ENCODE measurements around the gene CLSTN2.

CLSTN2 gene

DNA sequence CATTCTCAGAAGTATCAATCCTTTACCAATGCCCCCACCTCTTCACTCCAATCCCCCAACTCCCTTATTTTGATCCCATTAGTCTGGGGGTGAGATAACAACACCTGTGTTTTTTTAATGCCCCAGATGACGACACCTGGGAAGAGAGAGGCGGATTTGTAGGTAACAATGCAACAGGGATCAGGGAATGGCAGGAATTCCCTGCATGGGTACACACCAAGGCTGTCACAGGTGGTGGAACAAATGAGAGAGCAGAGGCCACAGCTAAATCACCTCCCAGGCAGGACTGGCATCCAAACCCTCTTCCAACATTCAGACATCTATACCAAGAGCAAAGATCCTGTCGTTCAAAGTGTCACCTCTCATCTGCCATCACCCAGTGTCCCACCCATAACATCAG, 423.7 kb downstream of the CLSTN2 start:
- Histone ChIP-seq H3K4me3 (ENCODE audit: low read length) (no peak overlapping the region), H3K9me2 (replicated peaks; ENCODE audit: insufficient read depth, low read length) (no peaks in the 10 kb centered on the region), H3K79me2 (ENCODE audit: low read length) (no peaks in the 10 kb centered on the region), H3K9me3 (replicated peaks; ENCODE audit: insufficient read depth, low read length) (no peaks in the 10 kb centered on the region), H3K27me3 (replicated peaks; ENCODE audit: insufficient read depth, low read length) (no peaks in the 10 kb centered on the region), H3K4me2 (ENCODE audit: low read depth, low read length) (no peak overlapping the region), H3K4me1 (ENCODE audit: low read length) (no peaks in the 10 kb centered on the region), H3F3A (ENCODE audit: insufficient read depth, low read length) (no peaks in the 10 kb centered on the region), H3K9ac (ENCODE audit: low read length) (no peak overlapping the region), H4K20me1 (ENCODE audit: insufficient read depth, low read length) (no peaks in the 10 kb centered on the region), H2AFZ (ENCODE audit: low read length) (no peak overlapping the region), H3K36me3 (replicated peaks; ENCODE audit: insufficient read depth, low read length) (no peaks in the 10 kb centered on the region), H3K27ac (ENCODE audit: low read length) (no peak overlapping the region)
- DNase-seq, result no peak
- TF ChIP-seq EZH2 (optimal IDR thresholded peaks at IDR 0.05; ENCODE audit: low read depth, low read length) (no peak), EZH2phosphoT487 (IDR thresholded peaks at IDR 0.05; ENCODE audit: low read length) (no peak)
- TF ChIP-seq, protein P1, sequence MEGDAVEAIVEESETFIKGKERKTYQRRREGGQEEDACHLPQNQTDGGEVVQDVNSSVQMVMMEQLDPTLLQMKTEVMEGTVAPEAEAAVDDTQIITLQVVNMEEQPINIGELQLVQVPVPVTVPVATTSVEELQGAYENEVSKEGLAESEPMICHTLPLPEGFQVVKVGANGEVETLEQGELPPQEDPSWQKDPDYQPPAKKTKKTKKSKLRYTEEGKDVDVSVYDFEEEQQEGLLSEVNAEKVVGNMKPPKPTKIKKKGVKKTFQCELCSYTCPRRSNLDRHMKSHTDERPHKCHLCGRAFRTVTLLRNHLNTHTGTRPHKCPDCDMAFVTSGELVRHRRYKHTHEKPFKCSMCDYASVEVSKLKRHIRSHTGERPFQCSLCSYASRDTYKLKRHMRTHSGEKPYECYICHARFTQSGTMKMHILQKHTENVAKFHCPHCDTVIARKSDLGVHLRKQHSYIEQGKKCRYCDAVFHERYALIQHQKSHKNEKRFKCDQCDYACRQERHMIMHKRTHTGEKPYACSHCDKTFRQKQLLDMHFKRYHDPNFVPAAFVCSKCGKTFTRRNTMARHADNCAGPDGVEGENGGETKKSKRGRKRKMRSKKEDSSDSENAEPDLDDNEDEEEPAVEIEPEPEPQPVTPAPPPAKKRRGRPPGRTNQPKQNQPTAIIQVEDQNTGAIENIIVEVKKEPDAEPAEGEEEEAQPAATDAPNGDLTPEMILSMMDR (IDR thresholded peaks at IDR 0.05; ENCODE audit: low read length), result no peak

DNA sequence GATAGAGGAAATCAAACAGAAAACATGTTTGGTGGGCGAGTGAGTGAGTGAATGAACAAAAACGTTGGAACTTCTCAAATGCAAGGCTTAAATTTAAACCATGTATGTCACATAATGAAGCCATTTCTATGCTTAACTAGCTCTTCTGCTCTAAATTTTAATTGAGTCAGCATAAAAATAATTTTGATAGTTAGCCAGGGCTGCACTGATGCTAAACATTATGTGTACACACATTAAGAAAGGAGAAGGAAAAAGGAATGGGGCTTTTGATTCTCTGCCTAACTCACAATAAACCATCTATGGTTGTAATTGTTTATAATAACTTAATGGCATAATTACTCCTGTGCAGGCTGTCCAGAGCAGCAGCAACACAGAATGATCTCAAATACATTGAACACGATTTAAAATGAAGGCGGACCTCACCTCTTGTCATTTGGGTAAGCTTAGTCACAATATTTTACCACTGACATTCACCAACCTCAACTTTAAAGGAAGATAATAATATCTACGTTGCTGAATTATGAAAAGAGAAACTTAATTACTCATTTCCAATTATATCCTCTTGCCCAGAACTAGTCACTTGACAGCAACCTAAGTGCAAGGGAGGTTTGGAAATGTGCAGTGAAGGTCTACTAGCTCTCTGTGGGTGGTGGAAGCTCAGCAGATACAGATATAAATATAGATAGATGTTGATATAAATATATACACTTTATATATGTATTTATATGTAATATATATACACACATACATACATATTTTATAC, 424.4 kb downstream of the CLSTN2 start:
- TF ChIP-seq EZH2phosphoT487 (IDR thresholded peaks at IDR 0.05; ENCODE audit: low read length) (no peak), EZH2 (optimal IDR thresholded peaks at IDR 0.05; ENCODE audit: low read depth, low read length) (no peak)
- TF ChIP-seq, protein P1 (IDR thresholded peaks at IDR 0.05; ENCODE audit: low read length), result no peak
- DNase-seq, result no peak

DNA sequence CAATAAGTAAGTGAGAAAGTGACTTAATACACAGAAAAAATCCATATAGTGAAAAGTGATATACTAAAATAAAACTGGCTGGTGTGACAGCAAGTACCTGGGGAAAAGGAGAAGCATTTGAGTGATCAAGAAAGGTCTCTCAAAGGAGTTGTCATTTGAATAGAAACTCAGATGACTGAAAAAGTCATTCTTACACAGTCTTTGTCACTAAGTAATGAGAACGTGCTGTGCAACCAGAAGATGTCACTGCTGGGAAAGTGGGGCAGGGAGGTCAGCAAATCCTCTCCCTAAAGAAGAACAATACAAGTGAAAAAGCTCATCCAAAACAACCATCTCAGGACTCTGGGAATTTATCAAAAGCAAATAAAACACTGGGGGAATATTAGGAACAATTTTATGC, 425.3 kb downstream of the CLSTN2 start:
- Histone ChIP-seq H3K9me2 (replicated peaks; ENCODE audit: insufficient read depth, low read length) (no peaks in the 10 kb centered on the region), H4K20me1 (ENCODE audit: insufficient read depth, low read length) (no peaks in the 10 kb centered on the region), H3K9me3 (replicated peaks; ENCODE audit: insufficient read depth, low read length) (no peaks in the 10 kb centered on the region), H3K4me3 (ENCODE audit: low read length) (no peak overlapping the region), H3K4me1 (ENCODE audit: low read length) (no peaks in the 10 kb centered on the region), H3K9ac (ENCODE audit: low read length) (no peak overlapping the region), H3K36me3 (replicated peaks; ENCODE audit: insufficient read depth, low read length) (no peaks in the 10 kb centered on the region), H3K4me2 (ENCODE audit: low read depth, low read length) (no peak overlapping the region), H3K27ac (ENCODE audit: low read length) (no peak overlapping the region), H2AFZ (ENCODE audit: low read length) (no peak overlapping the region), H3F3A (ENCODE audit: insufficient read depth, low read length) (no peaks in the 10 kb centered on the region), H3K79me2 (ENCODE audit: low read length) (no peaks in the 10 kb centered on the region), H3K27me3 (replicated peaks; ENCODE audit: insufficient read depth, low read length) (no peaks in the 10 kb centered on the region)
- no peak for DNase-seq
- TF ChIP-seq, protein P1 (IDR thresholded peaks at IDR 0.05; ENCODE audit: low read length), result no peak
- TF ChIP-seq EZH2 (optimal IDR thresholded peaks at IDR 0.05; ENCODE audit: low read depth, low read length), result no peak
- TF ChIP-seq EZH2phosphoT487 (IDR thresholded peaks at IDR 0.05; ENCODE audit: low read length), result no peak

More for the DNA sequence above, 424.4 kb downstream of the CLSTN2 start:
- Histone ChIP-seq H4K20me1 (ENCODE audit: insufficient read depth, low read length) (no peaks in the 10 kb centered on the region), H3K79me2 (ENCODE audit: low read length) (no peaks in the 10 kb centered on the region), H2AFZ (ENCODE audit: low read length) (no peak overlapping the region), H3K36me3 (replicated peaks; ENCODE audit: insufficient read depth, low read length) (no peaks in the 10 kb centered on the region), H3K9ac (ENCODE audit: low read length) (no peak overlapping the region), H3K4me2 (ENCODE audit: low read depth, low read length) (no peak overlapping the region), H3K27me3 (replicated peaks; ENCODE audit: insufficient read depth, low read length) (no peaks in the 10 kb centered on the region), H3K9me2 (replicated peaks; ENCODE audit: insufficient read depth, low read length) (no peaks in the 10 kb centered on the region), H3F3A (ENCODE audit: insufficient read depth, low read length) (no peaks in the 10 kb centered on the region), H3K9me3 (replicated peaks; ENCODE audit: insufficient read depth, low read length) (no peaks in the 10 kb centered on the region), H3K4me1 (ENCODE audit: low read length) (no peaks in the 10 kb centered on the region), H3K4me3 (ENCODE audit: low read length) (no peak overlapping the region), H3K27ac (ENCODE audit: low read length) (no peak overlapping the region)

Data from MM.1S (cell line).